MV-4-11 (cell line): Measurements from ENCODE around the gene SLC52A3.
"Not testable (repeated sequence)": the region's sequence is repeated elsewhere in the genome, so short reads cannot be mapped to it uniquely, and the experiment has no call there.

Source experiments
- DNase-seq: peaks from one replicate; lab custom pipeline; 2025; lab: John Stamatoyannopoulos, UW

SLC52A3 gene

GRCh38 chr20:768426-768978, at the start of gene SLC52A3:
Gene SLC52A3 (minus strand): TSS chr20:768500. CDS start chr20:765774, 2,726 bp downstream.
- DNase-seq = no peak

DNA sequence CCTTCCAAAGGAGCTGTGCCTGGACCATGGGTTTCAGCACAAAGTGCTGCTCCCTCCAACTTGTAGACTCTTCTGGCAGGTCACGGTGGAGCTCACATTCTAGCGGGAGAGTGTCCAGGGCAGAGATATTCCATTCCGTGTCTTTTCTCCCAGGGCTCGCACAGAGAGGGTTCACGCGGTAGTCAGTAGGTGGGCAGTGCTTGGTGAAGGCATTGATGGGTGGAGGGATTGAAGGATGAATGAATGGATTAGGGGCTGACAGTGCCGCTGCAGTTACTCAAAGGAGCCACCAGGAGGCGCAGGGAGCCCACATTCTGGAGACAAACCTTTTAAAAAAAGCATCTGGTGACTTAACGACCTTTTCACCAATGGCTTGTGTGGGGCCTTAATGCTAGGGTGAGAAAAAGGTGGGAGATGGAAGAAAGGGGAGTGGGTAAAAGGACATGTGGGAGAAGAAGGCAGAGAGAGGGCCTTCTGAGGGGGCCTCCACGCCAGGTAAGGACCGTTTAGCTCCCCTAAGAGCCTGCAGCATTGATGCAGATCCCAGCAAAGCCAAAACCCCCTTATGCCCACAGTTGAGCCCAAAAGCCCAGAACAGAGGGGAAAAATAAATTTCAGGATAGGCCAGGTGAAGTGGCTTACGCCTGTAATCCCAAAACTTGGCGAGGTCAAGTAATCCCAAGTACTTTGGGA, 47.8 kb upstream of the SLC52A3 start:
- DNase-seq = peak; percentile 53

DNA sequence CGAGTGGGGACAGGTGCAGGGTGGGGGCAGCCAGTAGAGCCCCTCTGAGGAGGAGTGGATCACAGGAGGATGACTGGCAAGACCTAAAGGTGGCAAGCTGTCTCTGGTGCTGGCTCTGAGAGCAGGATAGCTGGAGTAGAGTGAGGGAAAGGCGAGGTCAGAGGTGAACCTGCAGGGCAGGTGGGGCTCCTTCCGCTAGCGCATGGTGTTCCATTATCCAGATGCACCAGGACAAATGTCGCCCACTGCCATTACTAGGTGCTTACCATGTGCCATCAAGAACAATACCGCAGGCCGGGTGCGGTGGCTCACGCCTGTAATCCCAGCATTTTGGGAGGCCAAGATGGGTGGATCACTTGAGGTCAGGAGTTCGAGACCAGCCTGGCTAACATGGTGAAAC, 46.9 kb upstream of the SLC52A3 start:
- no peak for DNase-seq

- DNase-seq = no peak
These were observed 45.1 kb upstream of the SLC52A3 start for GRCh38 chr20:813390-813789.

GRCh38 chr20:812435-812814, 44.1 kb upstream of the SLC52A3 start:
- not testable (repeated sequence) for DNase-seq

GRCh38 chr20:811776-812434, 43.6 kb upstream of the SLC52A3 start:
- not testable (repeated sequence) for DNase-seq

- DNase-seq = no peak
These were observed 37.4 kb upstream of the SLC52A3 start for GRCh38 chr20:805713-806112.

GRCh38 chr20:801678-802077, 33.4 kb upstream of the SLC52A3 start:
- no peak for DNase-seq

DNA sequence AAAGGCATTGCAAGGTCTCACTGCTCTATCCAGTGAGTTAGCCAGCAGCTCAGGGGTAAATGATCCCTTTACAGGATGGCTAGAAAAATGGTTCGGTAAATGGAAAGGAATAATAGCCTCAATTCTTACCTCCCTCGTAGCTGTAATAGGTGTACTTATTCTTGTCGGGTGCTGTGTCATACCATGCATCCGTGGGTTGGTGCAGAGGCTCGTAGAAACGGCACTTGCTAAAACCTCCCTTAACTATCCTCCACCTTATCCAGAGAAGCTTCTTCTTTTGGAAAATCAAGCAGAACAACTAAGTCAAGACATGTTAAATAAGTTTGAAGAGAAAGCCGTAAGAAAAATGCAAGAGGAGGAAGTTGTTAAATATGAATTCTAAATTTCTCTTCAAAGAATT, 31.7 kb upstream of the SLC52A3 start:
- not testable (repeated sequence) for DNase-seq

- DNase-seq = not testable (repeated sequence)
These were observed 30.4 kb upstream of the SLC52A3 start for GRCh38 chr20:798746-799145.

GRCh38 chr20:796921-797320, 28.6 kb upstream of the SLC52A3 start:
- DNase-seq = no peak

DNA sequence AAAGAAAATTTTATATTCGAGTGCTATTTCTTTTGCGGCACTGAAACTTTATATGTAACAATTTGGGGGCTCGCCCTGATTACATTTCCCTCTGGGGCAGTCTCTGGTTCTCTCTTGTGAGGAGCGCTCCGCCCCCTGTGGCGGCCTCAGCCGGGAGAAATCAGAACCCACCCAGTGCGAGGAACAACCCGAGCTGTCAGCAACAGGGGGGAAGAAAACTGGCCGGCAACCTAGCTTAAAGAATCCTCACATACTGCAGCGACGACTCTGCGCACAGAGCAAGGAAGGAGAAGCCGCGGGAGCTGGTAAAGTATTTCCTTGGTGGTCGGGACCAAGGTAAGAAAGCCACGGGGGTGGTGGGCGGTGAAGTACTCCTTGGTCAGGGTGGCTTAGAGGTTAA, 23.9 kb upstream of the SLC52A3 start:
- no peak for DNase-seq

- DNase-seq = no peak
These were observed 22.8 kb upstream of the SLC52A3 start for GRCh38 chr20:791056-791455.

GRCh38 chr20:787825-788224, 19.5 kb upstream of the SLC52A3 start:
- no peak for DNase-seq

DNA sequence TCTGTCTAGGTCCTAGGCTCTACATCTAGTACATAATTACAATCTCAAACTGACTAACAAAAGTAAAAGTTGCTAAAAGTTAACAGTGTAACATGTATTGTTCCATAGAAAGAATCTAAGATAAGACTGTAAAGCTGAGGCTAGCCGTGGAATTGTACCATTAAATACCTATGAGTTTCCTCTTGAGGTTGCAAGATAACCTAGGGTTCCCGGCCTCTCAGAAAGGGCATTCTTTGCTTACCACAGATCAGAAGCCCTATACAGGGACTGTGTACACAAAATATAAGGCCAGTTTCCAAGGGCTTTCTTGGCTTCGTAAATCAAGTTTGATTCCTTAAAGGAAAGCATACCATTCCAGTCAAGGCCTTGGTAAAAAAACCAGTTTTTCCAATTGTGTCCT, 11.5 kb upstream of the SLC52A3 start:
- no peak for DNase-seq

GRCh38 chr20:776165-776564, 7.9 kb upstream of the SLC52A3 start:
- DNase-seq = no peak

GRCh38 chr20:775679-776135, 7.4 kb upstream of the SLC52A3 start:
- no peak for DNase-seq

DNA sequence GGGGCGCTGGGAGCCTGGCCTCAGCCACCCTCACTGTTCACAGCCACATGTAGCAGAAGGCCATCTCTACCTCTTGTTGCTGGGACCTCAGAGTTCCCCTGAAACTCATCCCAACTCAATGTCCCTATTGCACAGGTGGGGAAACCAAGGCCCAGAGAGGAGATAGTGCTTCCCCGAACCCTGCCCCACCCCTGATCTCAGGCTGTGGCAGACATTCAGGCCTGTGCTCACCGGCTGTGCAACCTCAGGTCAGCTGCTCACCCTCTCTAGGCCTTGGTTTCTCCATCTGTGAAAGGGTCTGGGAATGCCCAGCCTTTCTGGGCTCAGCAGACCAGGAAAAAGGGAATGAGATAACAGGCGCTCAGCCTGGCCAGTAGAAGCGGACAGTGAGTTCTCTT, 6.4 kb upstream of the SLC52A3 start:
- no peak for DNase-seq

DNA sequence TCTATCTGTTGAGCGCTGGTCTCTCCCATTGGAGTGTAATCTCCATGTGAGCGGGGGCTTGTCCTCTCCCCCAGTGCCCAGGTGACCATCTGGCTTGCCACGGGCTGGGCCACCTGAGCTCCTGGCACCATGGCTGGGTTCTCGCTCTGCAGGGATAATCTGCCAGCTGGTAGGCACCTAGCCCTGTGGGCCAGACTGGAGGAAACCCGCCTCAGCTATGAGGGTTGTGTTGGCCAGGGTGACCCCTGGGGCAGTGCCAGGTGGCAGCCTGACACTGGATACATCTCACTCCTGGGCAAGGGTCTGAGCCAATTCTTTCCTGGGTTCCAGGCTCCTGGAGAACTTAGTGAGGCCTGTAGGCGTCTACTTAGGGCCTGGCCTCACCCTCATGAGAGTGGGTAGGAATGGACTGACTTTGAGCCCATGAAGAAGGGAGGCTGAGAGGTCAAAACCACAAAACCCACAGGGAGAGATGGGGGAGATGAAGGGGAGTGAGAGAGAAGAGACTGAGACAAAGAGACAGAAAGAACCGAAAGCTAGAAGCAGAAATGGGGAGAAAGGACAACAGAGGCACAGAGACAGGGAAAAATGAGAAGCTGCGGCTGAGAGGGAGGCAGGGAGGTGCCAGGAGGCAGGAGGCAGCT, 5.8 kb upstream of the SLC52A3 start:
- DNase-seq = peak; percentile 93

DNA sequence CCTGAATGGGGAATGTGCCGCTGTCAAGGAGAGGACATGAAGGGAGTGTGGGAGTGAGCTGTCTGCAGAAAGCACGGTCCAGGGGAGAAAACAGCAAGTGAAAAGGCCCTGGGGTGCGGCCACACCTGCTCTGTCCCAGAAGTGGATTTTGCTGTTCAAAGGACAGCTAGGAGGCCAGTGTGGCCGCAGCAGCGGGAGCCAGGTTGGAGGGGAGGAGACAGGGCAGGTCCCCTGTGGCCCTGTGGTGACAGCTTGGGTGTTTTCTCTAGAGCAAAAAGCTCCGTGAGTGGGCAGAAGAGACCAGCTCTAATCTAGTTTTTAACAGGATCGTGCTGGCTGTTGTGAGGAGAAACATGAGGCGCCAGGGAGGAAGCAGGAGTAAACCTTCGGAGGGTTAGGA, 4.5 kb upstream of the SLC52A3 start:
- no peak for DNase-seq

GRCh38 chr20:771741-772464, 3.6 kb upstream of the SLC52A3 start:
- DNase-seq = no peak

GRCh38 chr20:770691-771090, 2.4 kb upstream of the SLC52A3 start:
- no peak for DNase-seq
